HEK293 (cell line): ENCODE data around the gene PAX4.

ENCODE experiments used
- CTCF ChIA-PET: fragments of 350-600 bp; formaldehyde crosslinking; extraction: SDS; loops from one replicate; lab custom pipeline; 2021; ENCODE audit warnings: antibody characterized with exemption; lab: Yijun Ruan, JAX
- POLR2A ChIA-PET: fragments of 300-600 bp; formaldehyde crosslinking; extraction: SDS; loops from one replicate; lab custom pipeline; 2020; ENCODE audit warnings: antibody characterized with exemption, inconsistent platforms; lab: Yijun Ruan, JAX
- H3K27ac ChIP-seq: fragments of 200-500 bp; sonication (Bioruptor generic); 2 replicates; pipeline ENCODE4 v1.5.1; 2014; ENCODE audit warnings: low read depth, low read length, control low read depth, inconsistent platforms; ENCODE audit errors: extremely low read depth
- H3K36me3 ChIP-seq, 2 experiments: fragments of 200-500 bp in 1 of 2; sonication (Bioruptor generic) in 1 of 2; 1 replicate in 1 of 2; 2 replicates in 1 of 2; pipeline ENCODE4 v1.5.1; 2014 to 2017; ENCODE audit warnings: inconsistent platforms in 2 of 2, low read length in 2 of 2; ENCODE audit not compliant: control insufficient read depth in 2 of 2, insufficient read depth in 1 of 2
- H3K4me1 ChIP-seq: fragments of 200-500 bp; sonication (Bioruptor generic); 2 replicates; pipeline ENCODE4 v1.5.1; 2014; ENCODE audit warnings: mild to moderate bottlenecking, low read length, inconsistent platforms; ENCODE audit not compliant: control insufficient read depth, insufficient read depth
- H3K4me3 ChIP-seq: 2 replicates; pipeline ENCODE4 v1.5.1; 2011; ENCODE audit warnings: low read depth, mild to moderate bottlenecking, control low read depth, low read length, moderate library complexity
- H3K9me3 ChIP-seq: fragments of 200-500 bp; sonication (Bioruptor generic); 2 replicates; pipeline ENCODE4 v1.5.1; 2014; ENCODE audit warnings: low read depth, low read length, inconsistent platforms; ENCODE audit not compliant: control insufficient read depth, insufficient read depth
- HOXC10 ChIP-seq: sonication (generic); formaldehyde crosslinking; IDR thresholded peaks from 2 replicates; pipeline ENCODE4 v1.8.1; 2023; ENCODE audit warnings: mild to moderate bottlenecking, missing genetic modification reagents
- REST ChIP-seq: fragments of 450-650 bp; formaldehyde crosslinking; IDR thresholded peaks from 2 replicates; pipeline ENCODE4 v1.5.1; 2016; ENCODE audit warnings: missing biosample characterization, missing genetic modification characterization
- TRIM28 ChIP-seq: IDR thresholded peaks from 2 replicates; pipeline ENCODE4 v1.6.1; 2011; ENCODE audit warnings: low read length, control low read depth, borderline replicate concordance
- ZBTB11 ChIP-seq: fragments of 450-650 bp; formaldehyde crosslinking; conservative IDR thresholded peaks from 2 replicates; pipeline ENCODE4 v1.5.1; 2016; ENCODE audit warnings: low read depth, missing biosample characterization, missing genetic modification characterization
- ZBTB17 ChIP-seq: fragments of 450-650 bp; formaldehyde crosslinking; IDR thresholded peaks from 2 replicates; pipeline ENCODE4 v1.5.1; 2016; ENCODE audit warnings: missing biosample characterization, missing genetic modification characterization
- ZNF155 ChIP-seq: fragments of 450-650 bp; formaldehyde crosslinking; IDR thresholded peaks from 2 replicates; pipeline ENCODE4 v1.5.1; 2016; ENCODE audit warnings: missing biosample characterization, missing genetic modification characterization
- ZNF324 ChIP-seq: fragments of 450-650 bp; formaldehyde crosslinking; IDR thresholded peaks from 2 replicates; pipeline ENCODE4 v1.5.1; 2016; ENCODE audit warnings: missing biosample characterization, missing genetic modification characterization
- ZNF362 ChIP-seq: fragments of 450-650 bp; formaldehyde crosslinking; IDR thresholded peaks from 2 replicates; pipeline ENCODE4 v1.5.1; 2016; ENCODE audit warnings: missing biosample characterization, missing genetic modification characterization
- ZNF654 ChIP-seq: fragments of 450-650 bp; formaldehyde crosslinking; IDR thresholded peaks from 2 replicates; pipeline ENCODE4 v1.5.1; 2016; ENCODE audit warnings: low read depth, missing biosample characterization, missing genetic modification characterization
- ZNF692 ChIP-seq: fragments of 450-650 bp; formaldehyde crosslinking; IDR thresholded peaks from 2 replicates; pipeline ENCODE4 v1.5.1; 2016; ENCODE audit warnings: missing biosample characterization, missing genetic modification characterization

The PAX4 gene

GRCh38 chr7:127629268-127629854 lies 11.4 kb upstream of the PAX4 start:
- H3K4me1 ChIP-seq, result no peaks in the 10 kb centered on the region
- no peak overlapping the region for H3K27ac ChIP-seq
- POLR2A ChIA-PET, result no interaction called here
- no peak overlapping the region for H3K4me3 ChIP-seq
- CTCF ChIA-PET, result interaction anchor here (0.5 to 2.1 kb wide), 17 partner anchors 8 to 1870 kb away, joined by 3 to 17 read pairs (median 4); partner anchors contain the start of gene PAX4
- no peaks in the 10 kb centered on the region for H3K36me3 ChIP-seq
- no peaks in the 10 kb centered on the region for H3K9me3 ChIP-seq
- TF ChIP-seq ZNF692 (tag by site-specific recombination), result no peak
- no peak for TF ChIP-seq ZNF155 (tag by site-specific recombination)
- peak; percentile 40 for TF ChIP-seq ZBTB17
- no peak for TF ChIP-seq TRIM28
- TF ChIP-seq ZNF362 (tag by site-specific recombination), result 0 out of 2 replicates have a peak, but pooled peaks have one; percentile 29
- TF ChIP-seq ZNF324 (tag by site-specific recombination), result no peak
- peak; percentile 52 for TF ChIP-seq ZBTB11 (tag by site-specific recombination)
- peak; percentile 27 for TF ChIP-seq ZNF654
- TF ChIP-seq REST (tag by site-specific recombination), result no peak

- no peak overlapping the region for H3K4me3 ChIP-seq
- no peak overlapping the region for H3K27ac ChIP-seq
- no peaks in the 10 kb centered on the region for H3K4me1 ChIP-seq
- no peaks in the 10 kb centered on the region for H3K36me3 ChIP-seq
- POLR2A ChIA-PET, result no interaction called here
- no peak for TF ChIP-seq ZNF692 (tag by site-specific recombination)
- TF ChIP-seq HOXC10 (CRISPR knock-in tag), result no peak
- CTCF ChIA-PET, result interaction anchor here (0.6 to 2.1 kb wide), 15 partner anchors 8 to 581 kb away, joined by 3 to 17 read pairs (median 4); partner anchors contain the start of gene PAX4
- H3K9me3 ChIP-seq, result no peaks in the 10 kb centered on the region
These were observed 10.5 kb upstream of the PAX4 start for GRCh38 chr7:127628445-127628844.
